Measurements from ENCODE around the gene SECISBP2.

Gene SECISBP2

DNA sequence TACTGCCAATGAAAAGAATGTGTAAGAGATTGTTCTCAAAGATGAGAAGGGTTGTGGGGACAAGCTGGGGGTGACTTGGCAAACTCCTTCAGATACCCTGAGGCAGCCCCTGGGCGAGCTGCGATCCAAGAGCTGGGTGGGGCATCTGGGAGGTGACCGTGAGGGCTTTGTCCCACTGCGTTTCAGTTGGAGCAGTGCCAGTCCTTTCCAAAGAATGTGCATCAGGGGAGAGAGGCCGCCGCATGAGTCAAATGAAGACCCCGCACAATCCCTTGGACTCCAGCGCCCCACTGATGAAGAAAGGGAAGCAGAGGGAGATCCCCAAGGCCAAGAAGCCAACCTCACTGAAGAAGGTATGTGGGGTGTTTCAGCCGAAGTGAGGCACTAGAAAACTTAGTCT is 28.4 kb downstream of the SECISBP2 start:
- TF ChIP-seq YY1 (IDR thresholded peaks at IDR 0.05; ENCODE audit: low read depth) (no peak), ZBTB7A (IDR thresholded peaks at IDR 0.05; ENCODE audit: low read depth) (no peak), RAD21 (IDR thresholded peaks at IDR 0.05; ENCODE audit: low read depth) (no peak), CEBPB (IDR thresholded peaks at IDR 0.05) (no peak), TAF1 (IDR thresholded peaks at IDR 0.05; ENCODE audit: low read depth) (no peak), FOXM1 (IDR thresholded peaks at IDR 0.05; ENCODE audit: borderline replicate concordance, low read depth) (no peak), CREB1 (IDR thresholded peaks at IDR 0.05; ENCODE audit: low read depth) (no peak), EP300 (IDR thresholded peaks at IDR 0.05; ENCODE audit: borderline replicate concordance) (no peak), TEAD4 (IDR thresholded peaks at IDR 0.05) (no peak), EGR1 (IDR thresholded peaks at IDR 0.05) (no peak)
- TF ChIP-seq, protein P1, sequence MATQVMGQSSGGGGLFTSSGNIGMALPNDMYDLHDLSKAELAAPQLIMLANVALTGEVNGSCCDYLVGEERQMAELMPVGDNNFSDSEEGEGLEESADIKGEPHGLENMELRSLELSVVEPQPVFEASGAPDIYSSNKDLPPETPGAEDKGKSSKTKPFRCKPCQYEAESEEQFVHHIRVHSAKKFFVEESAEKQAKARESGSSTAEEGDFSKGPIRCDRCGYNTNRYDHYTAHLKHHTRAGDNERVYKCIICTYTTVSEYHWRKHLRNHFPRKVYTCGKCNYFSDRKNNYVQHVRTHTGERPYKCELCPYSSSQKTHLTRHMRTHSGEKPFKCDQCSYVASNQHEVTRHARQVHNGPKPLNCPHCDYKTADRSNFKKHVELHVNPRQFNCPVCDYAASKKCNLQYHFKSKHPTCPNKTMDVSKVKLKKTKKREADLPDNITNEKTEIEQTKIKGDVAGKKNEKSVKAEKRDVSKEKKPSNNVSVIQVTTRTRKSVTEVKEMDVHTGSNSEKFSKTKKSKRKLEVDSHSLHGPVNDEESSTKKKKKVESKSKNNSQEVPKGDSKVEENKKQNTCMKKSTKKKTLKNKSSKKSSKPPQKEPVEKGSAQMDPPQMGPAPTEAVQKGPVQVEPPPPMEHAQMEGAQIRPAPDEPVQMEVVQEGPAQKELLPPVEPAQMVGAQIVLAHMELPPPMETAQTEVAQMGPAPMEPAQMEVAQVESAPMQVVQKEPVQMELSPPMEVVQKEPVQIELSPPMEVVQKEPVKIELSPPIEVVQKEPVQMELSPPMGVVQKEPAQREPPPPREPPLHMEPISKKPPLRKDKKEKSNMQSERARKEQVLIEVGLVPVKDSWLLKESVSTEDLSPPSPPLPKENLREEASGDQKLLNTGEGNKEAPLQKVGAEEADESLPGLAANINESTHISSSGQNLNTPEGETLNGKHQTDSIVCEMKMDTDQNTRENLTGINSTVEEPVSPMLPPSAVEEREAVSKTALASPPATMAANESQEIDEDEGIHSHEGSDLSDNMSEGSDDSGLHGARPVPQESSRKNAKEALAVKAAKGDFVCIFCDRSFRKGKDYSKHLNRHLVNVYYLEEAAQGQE (IDR thresholded peaks at IDR 0.05; ENCODE audit: low read depth) = no peak
- TF ChIP-seq, protein P2, sequence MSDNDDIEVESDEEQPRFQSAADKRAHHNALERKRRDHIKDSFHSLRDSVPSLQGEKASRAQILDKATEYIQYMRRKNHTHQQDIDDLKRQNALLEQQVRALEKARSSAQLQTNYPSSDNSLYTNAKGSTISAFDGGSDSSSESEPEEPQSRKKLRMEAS (IDR thresholded peaks at IDR 0.05) = no peak
- TF ChIP-seq, protein P3, sequence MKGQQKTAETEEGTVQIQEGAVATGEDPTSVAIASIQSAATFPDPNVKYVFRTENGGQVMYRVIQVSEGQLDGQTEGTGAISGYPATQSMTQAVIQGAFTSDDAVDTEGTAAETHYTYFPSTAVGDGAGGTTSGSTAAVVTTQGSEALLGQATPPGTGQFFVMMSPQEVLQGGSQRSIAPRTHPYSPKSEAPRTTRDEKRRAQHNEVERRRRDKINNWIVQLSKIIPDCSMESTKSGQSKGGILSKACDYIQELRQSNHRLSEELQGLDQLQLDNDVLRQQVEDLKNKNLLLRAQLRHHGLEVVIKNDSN (IDR thresholded peaks at IDR 0.05) = no peak

DNA sequence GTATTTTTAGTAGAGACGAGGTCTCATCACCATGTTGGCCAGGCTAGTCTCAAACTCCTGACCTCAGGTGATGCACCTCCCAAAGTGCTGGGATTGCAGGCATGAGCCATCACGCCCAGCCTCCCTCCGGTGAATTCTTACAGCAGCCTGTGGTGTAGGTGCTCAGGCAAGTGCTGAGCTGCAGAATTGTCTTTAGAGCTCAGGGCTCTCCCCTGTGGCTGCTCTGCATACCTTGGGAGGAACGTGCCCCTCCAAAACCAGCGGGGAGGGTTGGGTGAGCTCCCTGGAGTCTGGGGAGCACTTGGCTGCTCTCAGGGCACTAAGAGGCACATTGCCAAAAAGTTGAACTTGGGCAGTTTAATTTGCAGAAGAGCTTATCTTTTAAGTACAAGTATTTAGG is 29.4 kb downstream of the SECISBP2 start:
- TF ChIP-seq YY1 (IDR thresholded peaks at IDR 0.05; ENCODE audit: low read depth) (no peak), ZBTB7A (IDR thresholded peaks at IDR 0.05; ENCODE audit: low read depth) (no peak), RAD21 (IDR thresholded peaks at IDR 0.05; ENCODE audit: low read depth) (no peak), TCF12 (IDR thresholded peaks at IDR 0.05; ENCODE audit: low read depth) (no peak)
- TF ChIP-seq, protein P2 (IDR thresholded peaks at IDR 0.05) = no peak

DNA sequence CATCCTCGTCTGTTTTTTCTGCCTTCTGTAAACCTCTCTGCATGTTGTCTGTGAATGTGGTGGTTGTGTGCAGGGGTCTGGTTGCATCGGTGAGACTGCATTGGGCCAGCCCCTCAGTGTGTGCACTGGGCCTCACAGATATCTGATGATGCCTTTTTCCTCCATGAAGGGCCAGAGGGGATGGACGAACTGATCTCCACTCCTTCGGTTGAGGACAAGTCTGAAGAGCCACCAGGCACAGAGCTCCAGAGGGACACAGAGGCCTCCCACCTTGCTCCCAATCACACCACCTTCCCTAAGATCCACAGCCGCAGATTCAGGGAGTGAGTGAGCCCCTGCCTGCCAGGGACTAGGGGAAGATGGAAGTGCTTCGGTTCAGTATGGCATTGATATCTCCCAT is 31.3 kb downstream of the SECISBP2 start:
- TF ChIP-seq, protein P2 (IDR thresholded peaks at IDR 0.05) = no peak
- TF ChIP-seq EP300 (IDR thresholded peaks at IDR 0.05; ENCODE audit: borderline replicate concordance) (no peak), TAF1 (IDR thresholded peaks at IDR 0.05; ENCODE audit: low read depth) (no peak), CEBPB (IDR thresholded peaks at IDR 0.05) (no peak), YY1 (IDR thresholded peaks at IDR 0.05; ENCODE audit: low read depth) (no peak), EGR1 (IDR thresholded peaks at IDR 0.05) (no peak), CREB1 (IDR thresholded peaks at IDR 0.05; ENCODE audit: low read depth) (no peak), NFIC (IDR thresholded peaks at IDR 0.05) (no peak), FOXM1 (IDR thresholded peaks at IDR 0.05; ENCODE audit: borderline replicate concordance, low read depth) (no peak), TEAD4 (IDR thresholded peaks at IDR 0.05) (no peak), ZBTB7A (IDR thresholded peaks at IDR 0.05; ENCODE audit: low read depth) (no peak), RAD21 (IDR thresholded peaks at IDR 0.05; ENCODE audit: low read depth) (no peak), TCF12 (IDR thresholded peaks at IDR 0.05; ENCODE audit: low read depth) (no peak)
- TF ChIP-seq, protein P1 (IDR thresholded peaks at IDR 0.05; ENCODE audit: low read depth) = no peak
- TF ChIP-seq, protein P3 (IDR thresholded peaks at IDR 0.05) = no peak

DNA sequence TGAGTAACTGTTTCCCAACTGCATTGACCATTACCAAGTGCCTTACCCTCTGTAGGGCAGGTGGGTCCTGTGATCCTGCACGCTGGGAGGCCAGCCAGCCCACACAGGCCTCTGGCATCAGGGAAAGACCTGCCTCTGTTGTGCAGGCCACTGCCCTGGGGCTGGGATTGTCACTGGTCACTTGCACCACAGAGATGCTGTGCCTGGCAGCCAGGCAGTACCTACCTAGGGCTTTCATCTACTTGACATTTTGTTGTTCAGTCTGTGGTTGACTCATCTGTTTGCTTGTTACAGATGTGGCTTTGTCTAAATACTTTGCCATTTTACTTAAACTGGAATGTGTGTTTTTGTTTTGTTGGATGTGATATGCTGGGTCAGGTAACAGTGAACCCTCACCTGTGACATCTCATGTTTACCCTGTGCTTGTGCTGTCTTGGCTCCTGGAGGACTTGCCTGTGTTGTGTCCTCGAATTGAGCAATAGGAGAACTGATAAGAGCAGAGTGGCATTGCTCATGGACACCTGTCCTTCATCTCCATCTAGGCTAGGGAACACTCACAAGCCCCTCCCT is 32.8 kb downstream of the SECISBP2 start:
- TF ChIP-seq TCF12 (IDR thresholded peaks at IDR 0.05; ENCODE audit: low read depth) (no peak), RAD21 (IDR thresholded peaks at IDR 0.05; ENCODE audit: low read depth) (no peak), YY1 (IDR thresholded peaks at IDR 0.05; ENCODE audit: low read depth) (no peak), TAF1 (IDR thresholded peaks at IDR 0.05; ENCODE audit: low read depth) (no peak), NFIC (IDR thresholded peaks at IDR 0.05) (no peak), FOXM1 (IDR thresholded peaks at IDR 0.05; ENCODE audit: borderline replicate concordance, low read depth) (no peak), ZBTB7A (IDR thresholded peaks at IDR 0.05; ENCODE audit: low read depth) (no peak), EP300 (IDR thresholded peaks at IDR 0.05; ENCODE audit: borderline replicate concordance) (no peak), EGR1 (IDR thresholded peaks at IDR 0.05) (no peak), CEBPB (IDR thresholded peaks at IDR 0.05) (no peak)
- TF ChIP-seq, protein P2 (IDR thresholded peaks at IDR 0.05) = no peak

DNA sequence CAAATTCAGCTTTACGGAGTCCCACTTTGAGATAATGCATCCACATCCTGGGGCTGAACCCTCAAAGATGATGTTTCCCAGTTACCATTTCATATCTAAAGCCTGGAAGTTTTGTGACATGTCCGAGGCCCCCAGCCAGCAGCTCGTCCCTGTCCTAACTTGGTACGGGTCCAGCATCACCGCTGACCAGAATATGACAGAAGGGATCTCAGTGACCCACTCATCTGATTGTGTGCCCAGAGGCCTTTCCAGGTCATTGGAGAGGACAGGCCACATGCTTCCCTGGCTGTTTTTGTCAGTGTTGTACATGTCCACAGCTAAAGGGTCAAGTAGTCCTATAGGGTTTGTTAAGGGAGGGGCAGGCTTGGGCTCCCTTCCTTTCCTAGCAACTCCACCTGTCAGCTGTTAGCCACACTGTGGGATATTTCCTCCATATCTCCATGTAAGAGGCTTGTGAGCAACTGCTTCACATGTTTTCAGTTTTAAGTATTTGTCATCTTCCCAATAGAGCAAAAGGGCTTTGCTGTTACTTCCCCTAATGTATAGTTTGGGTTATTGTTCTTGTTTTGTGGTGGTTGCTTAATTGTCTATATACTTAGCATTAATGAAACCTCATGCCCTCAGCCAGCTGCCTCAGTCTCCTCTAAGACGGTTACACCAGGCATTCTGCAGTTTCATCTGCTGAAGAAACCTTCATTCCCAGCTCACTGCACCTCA is 33.4 kb downstream of the SECISBP2 start:
- TF ChIP-seq, protein P1 (IDR thresholded peaks at IDR 0.05; ENCODE audit: low read depth) = no peak
- no peak for TF ChIP-seq ZBTB7A (IDR thresholded peaks at IDR 0.05; ENCODE audit: low read depth)
- TF ChIP-seq FOXM1 (IDR thresholded peaks at IDR 0.05; ENCODE audit: borderline replicate concordance, low read depth) = no peak
- no peak for TF ChIP-seq YY1 (IDR thresholded peaks at IDR 0.05; ENCODE audit: low read depth)

Data from Ishikawa (cell line).